Skin of body (tissue), 2 donors: ENCODE data around the gene ERCC8. TPM values are rescaled to one million over a fixed set of nuclear protein-coding genes. Genes with fewer than 3 reads are reported as not detected.
"Not testable (repeated sequence)": the region's sequence is repeated elsewhere in the genome, so short reads cannot be mapped to it uniquely, and the experiment has no call there.

Experiments
- DNase-seq: peaks from one replicate; lab custom pipeline; 2025; lab: John Stamatoyannopoulos, UW
- total RNA-seq: library from RNA; depleted of rRNA; stranded (reverse); fragments of >200 nt; gene quantifications from one replicate; pipeline ENCODE4 v1.2.3, GENCODE V29; 2014

The ERCC8 gene
- total RNA-seq, 1 donor from 2014 or later = 14.7 TPM

DNA sequence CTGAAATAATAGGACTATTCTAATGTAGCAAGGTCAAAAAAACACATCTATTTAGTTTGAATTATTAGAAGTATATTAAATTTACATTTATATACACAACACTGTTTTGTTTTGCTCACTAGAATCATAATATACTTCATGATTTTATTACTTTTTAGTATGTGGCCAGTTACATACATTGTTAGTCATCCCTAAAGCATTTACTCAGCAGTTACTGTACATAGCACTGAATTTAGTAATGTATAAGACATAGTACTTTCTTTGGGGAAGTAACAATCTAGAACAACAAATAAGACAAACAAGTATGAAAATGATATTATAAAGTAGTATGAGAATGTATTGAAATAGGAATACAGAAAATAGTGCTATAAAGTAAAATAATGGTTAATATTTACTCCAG is 28.2 kb downstream of the ERCC8 start:
- no peak for DNase-seq

DNA sequence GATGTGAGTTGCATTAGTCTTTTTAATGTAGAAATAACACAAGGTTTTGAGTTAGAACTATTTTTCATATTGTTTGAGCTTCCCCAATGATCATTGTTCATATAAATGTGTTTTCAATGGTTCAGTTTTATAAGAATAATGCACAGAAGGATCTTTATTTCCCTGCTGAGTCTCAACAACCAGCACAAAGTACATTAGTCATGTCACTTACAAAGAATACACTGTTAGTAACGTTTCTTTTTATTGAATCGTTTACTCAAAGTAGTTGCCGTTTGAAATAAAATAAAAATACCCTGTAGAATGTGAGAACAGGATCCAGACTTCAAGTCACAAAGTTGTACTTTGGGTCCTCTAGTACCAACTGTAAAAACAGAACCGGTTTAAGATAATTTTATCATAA is 41.5 kb downstream of the ERCC8 start:
- no peak for DNase-seq

DNA sequence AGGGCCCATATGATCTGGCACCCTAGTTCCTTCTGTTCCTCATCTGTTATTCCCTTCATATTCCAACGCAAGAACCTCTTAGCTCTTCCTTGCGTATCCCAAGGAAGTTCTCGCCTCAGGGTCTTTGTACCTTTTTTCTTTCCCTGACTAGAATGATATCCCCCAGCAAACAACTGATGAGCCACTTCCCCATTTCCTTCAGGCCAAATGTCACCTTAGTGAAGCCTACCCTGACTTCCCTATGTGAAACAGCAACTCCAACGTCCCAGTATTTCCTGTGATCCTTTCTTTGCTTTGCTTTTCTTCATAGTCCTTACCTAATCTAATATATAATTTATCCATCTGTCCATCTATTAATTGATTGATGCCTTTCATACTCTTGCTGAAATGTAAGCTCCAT is 47.9 kb downstream of the ERCC8 start:
- DNase-seq = no peak

DNA sequence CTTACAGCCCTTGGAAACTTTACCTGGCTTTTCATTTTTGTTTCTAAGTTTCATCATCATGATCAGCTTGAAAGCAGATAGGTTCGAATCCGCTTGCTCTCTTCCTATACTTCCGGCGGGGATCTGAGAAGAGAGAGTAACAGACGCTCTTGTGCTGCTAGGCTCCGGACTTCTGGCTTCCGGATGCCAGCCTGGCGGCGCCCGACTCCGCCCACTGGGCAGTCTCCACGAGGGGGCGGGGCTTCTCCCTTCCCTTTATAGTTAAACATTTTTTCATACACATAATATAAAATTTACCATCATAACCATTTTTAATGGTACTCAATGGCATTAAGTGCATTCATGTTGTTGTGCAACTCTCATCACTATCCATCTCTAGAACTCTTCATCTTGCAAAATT is 51.3 kb downstream of the ERCC8 start:
- DNase-seq = no peak

DNA sequence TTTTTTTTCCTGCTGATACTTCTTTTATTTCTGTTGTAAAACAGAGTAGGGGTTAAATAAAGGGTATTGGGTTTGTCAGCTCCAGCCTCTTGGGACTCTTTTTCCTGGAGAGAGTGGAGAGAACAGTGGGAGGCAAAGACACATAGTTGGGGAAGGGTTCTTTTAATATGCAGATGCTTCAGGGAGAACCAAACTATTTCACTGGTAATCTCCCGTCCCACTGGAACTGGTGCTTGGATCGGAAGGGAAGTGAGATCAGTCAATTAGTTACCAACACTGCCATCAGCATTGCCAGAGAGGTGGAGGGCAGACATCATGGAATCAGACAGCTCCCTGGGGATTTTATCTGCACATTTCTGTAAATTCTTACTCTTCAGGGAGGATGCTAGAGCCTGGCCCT is 53.2 kb downstream of the ERCC8 start:
- no peak for DNase-seq

DNA sequence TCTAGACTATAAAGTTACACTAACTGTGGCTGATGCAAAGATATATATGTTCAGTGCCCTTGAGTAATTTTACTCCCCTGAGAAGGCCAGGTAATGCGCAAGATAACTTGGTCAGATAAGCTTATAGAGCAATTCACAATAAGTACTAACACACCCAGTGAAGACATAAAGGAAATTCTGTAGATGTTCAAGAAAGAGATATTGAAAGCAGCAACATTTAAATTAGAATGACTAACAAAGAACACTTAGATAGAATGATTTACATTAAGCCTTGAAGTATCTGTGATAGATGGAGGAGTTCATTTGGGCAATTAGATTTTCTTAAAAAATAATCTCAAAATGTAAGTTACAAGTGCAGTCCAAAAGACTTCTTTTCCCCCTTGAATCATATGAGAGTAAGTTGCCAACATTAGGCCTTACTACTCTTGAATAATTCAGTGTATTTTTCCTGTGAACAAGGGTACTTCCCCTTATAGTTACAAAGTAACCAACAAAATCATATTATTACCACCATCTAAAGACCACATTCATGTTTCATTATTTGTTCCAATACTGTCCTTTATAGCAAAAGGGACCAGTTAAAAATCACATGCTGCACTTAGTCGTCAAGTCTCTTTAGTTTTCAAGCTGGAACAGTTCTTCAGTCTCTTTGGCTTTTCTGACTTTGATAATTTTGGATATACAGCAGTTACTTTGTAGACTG is 56.4 kb downstream of the ERCC8 start:
- DNase-seq = no peak

DNA sequence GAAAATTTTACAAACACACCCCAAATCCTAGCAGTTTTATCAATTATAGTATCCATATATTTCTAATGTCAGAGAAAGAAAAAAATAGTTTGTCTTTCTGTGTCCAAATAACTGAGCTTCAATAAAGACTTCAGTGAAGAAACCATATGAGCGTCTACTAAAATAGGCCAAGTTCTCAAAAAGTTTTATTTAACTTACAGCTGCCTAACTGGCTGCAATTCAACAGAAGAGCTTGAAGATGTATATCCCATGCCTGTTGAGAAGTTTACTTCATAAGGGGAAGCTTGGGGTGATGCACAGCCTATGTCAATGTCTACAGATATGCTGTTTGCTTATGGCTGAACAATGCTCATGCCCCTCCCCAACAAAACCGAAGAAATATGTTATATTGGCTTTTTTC is 57.1 kb downstream of the ERCC8 start:
- DNase-seq = no peak

DNA sequence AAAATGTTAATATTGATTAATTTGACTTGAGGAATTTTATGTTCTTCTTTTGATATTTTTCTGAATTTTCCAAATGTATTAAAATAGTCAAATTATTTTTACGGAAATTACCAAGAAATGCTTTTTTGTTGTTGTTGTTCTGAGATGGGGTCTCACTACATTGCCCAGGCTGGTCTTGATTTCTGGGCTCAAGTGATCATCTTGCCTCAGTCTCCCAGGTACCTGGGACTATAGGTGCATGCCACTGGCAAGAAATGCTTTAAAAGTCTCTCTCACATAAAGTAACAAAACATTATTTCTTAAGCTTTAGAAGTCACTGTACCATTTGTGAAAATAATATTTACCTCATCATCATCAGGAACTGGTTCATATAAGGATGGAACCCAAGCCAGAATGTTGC is 57.8 kb downstream of the ERCC8 start:
- no peak for DNase-seq

DNA sequence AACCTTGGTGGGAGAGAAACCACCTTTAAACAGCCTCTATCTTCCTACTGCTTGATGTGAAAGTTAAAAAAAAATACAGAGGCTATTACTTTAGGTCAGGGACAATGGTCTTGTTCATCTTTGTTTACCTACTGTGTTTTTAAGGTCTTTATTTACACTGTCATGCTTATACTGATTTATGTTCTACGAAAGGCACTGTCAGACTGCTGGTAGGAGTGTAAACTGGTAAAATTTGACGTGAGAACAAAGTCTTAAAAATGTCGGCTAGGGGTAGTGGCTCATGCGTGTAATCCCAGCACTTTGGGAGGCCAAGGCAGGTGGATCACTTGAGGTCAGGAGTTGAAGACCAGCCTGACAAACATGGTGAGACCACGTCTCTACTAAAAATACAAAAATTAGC is 58.7 kb downstream of the ERCC8 start:
- DNase-seq = no peak

DNA sequence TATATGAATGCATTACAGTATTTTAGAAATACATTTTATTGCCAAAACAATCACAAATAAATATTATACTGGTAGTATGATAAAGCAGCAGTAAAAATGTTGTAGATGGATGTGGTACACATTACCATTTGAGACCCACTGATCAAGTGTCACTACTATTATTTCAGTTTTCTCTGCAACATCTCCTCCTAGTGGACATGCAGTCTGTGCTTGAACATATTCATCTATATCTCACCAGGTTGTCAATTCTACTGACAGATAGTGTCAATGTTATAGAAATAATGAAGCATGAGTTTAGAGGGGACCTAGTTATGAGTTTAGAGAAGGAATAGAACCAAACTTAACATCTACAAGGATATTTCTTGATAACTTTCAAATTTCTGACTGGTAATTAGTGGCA is 61.6 kb downstream of the ERCC8 start:
- DNase-seq = no peak

DNA sequence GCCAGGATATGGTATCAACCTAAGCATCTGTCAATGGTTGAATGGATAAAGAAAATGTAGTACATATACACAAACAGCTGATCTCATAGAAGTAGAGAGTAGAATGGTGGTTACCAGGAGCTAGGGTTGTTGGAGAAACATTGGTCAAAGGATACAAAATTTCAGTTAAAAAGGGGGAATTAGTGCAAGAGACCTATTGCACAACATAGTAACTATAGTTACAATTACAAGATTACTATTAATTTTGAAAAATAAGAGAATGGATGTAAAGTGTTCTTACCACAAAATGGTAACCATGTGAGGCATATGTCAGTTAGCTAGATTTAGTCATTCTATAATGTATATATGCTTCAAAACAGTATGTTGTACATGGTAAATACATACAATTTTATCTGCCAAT is 72.0 kb downstream of the ERCC8 start:
- no peak for DNase-seq

DNA sequence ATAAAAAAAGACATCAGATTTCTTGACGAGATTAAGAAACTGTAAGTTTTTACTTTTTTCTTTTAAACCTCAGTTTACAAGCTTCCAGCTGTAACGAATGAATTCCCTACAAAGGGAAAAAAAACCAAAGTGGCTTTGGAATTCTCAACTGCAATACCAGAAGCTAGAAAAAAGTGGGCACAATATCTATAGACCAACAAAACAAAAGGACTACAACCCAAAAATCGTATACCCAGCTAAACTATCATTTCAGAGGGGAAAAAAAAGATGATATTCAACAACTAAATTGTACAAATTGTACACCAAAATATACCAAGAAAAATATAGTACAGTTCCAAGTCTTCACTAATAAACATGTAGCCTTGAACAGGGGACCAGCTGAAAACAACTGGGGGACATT is 74.0 kb downstream of the ERCC8 start:
- no peak for DNase-seq

DNA sequence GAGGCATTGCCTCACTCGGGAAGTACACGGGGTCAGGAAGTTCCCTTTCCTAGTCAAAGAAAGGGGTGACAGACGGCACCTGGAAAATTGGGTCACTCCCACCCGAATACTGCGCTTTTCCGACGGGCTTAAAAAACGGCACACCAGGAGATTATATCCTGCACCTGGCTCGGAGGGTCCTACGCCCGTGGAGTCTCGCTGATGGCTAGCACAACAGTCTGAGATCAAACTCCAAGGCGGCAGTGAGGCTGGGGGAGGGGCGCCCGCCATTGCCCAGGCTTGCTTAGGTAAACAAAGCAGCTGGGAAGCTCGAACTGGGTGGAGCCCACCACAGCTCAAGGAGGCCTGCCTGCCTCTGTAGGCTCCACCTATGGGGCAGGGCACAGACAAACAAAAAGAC is 84.3 kb downstream of the ERCC8 start:
- DNase-seq = not testable (repeated sequence)

DNA sequence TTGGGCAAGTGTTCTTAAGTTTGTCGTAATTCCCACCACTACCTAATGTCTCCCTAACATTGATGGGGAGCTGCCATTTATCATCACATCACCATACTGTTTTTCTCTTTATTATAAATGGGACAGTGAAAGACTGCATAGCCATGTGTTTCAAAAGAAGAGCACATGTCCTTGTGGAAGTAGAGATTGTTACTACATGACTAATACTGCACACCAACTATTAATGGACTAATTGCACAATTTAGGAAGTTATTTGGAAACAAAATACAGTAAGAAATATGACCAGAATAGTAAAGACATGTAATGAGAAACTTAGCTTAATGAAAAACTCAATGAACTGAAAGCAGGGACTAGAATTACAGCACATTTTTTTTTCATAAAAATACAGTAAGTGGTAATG is 88.8 kb downstream of the ERCC8 start:
- DNase-seq = no peak

DNA sequence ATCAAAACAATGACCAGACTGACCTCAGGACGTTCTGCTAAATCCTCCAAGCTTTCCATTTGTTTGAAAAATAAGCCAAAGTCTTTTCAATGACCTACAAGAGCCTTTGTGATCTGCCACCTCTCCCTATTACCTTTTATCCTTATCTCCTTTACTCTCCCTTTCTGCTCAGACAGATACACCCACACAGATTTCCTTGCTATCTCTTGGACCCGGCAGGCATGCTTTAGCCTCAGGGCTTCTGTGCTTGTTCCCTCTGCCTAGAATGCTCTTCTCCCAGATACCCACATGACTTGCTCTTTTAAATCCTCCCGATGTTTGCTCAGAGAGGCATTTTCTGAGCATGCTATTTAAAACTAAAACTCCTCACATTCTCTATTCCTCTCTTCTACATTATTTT is 91.9 kb downstream of the ERCC8 start:
- no peak for DNase-seq

DNA sequence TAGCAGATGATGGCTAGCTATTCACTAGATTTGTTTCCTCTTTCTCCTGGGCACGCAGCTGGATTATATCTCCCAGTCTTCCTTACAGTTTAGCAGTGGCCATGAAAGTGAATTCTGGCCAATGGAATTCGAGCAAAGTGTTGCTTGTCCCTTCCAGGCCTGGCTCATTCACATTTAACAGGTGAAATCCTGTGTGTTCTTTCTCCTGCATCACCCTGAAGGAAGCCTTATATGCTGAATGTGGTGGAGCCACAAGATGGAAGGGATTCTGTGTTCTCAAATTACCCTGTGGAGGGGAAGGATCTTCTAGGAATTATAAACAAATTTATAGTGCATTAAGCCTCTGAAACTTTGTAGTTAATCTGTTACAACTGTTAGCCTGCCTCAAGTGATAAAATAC is 92.6 kb downstream of the ERCC8 start:
- DNase-seq = no peak

DNA sequence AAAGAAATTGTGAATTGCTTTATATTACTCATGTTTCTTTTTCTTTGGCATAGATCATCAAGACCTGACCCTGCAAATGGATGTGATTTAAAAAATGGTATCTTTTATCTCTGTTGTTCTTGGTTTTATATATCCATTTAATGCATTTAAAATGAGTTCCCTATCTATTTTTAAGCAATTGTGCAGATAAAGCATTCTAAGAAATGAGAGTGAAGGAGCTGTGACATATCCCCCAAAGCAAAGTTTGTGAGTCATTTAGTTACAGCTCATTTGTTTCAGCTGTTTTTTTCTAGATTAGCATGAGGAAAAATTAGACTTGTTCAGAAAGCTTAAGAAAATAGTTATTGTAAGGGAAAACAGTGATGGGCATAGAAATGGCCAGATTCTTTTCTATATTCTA is 93.2 kb downstream of the ERCC8 start:
- DNase-seq = no peak

DNA sequence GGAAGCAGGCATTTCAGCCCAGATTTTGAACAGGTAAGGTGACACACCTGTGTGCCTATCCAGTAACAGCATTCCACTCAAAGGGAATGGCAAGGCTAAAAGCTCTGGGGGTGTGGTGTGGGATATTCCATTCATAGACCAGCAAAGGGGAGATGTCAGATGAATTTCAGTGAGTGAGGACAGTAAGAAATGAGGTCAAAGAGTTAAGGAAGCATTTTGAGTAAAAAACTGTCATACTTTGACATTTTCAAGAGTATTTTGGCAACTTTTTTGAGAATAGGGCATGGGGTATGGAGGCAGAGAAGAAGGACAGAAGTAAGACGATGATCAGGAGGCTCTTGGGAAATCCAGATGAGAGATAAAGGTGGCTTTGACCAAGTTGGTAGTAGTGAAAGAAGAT is 98.6 kb downstream of the ERCC8 start:
- DNase-seq = no peak

DNA sequence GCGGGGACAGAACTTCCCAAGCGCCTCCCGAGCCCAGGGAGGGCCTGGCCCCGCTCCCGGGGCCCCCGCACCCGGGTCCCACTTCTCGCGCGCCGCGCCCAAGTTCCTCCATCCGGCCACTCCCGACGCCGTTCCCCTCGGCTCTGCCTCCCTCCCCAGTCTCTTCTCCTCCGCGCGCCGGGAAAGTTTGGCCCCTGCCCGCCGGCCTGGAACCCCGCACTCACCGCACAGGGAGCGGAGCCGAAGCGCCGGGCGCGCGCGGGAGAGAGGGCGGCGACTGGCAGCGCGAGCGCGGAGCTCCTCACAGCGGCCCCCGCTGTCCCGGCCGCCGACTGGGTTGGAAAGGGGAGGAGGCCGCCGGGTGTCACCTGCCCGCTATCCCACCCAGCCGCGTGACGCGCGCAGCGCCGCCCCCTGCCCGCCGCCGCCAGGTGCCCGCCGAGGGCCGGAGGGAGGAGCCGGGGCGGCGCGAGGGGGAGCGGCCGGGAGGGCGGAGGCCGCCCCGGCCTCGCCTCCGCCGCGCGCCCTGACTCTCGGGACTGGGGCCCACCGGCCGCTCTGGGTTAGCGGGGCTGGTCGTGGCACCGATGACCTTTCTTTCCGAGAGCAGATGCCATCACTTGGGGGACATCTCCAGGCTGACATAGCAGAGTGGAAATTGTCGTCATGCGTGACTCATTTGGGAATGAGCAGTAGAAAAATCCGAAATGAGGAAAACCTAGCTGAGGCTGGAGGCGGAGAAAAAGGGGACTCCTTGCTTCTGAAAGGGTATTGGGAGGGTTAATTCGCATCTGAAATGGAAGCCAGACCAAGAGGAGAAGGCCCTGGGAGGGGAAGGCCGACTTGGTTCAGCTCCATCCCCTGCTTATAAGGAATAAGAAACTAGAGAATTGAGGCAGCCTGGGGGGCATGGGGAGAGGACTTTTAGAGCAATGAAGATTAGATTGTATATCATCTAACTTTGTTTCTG is 100.6 kb downstream of the ERCC8 start, which contains the start of gene ELOVL7:
Gene ELOVL7 (minus strand): TSS at position 334 of the 970 bp plus-strand sequence. CDS start 56,872 bp downstream, outside the sequence.
- DNase-seq = no peak

DNA sequence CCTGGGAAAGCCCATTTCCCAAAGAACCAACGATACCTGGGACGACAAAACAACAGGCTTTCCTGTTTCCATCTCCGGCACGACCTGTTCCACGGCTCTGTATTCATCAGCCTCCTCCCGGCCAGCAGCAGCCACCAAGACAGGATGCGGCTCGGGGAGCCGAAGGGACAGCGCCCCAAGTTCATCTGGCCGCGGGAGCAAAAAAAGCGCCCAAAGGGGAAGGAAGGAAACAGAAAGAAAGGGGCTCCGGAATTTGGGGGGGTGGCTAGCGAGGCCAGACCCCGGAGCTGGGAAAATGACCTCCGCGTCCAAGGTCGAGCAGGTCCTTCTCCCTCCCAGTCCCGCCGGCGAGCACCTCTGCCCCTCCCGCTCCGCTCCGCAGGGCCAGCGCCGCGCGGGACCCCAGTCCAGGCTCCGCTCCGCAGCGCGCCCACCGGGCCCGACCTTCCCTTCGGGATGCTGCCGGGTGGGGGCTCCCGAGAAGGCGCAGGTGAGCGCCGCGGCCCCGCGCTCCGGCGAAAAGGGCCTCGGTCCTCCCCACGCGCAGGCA is 101.4 kb downstream of the ERCC8 start:
- no peak for DNase-seq

DNA sequence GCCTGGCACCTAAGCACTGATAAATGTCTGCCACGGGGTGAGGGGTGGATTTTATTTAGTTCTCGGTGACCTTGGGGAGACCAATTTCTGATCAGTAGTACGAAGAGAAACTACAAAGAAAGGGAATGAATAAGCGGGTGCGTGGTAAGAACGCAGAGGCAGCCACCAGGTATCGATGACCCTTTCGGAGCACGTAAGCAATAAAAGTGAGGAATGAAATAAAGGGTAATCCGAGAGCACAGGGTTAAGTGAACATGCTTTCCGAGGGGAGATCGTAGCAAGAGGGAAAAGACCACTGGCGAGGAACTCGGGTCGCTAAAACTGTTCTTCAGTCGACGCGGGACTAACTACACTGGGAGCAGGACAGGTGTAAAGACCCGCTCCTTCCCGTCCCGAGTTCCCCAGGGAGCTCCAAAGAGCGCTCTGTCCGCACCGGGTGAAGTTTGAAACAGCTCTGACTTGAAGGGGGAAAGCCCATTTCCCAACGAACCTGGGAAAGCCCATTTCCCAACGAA is 101.9 kb downstream of the ERCC8 start:
- no peak for DNase-seq

DNA sequence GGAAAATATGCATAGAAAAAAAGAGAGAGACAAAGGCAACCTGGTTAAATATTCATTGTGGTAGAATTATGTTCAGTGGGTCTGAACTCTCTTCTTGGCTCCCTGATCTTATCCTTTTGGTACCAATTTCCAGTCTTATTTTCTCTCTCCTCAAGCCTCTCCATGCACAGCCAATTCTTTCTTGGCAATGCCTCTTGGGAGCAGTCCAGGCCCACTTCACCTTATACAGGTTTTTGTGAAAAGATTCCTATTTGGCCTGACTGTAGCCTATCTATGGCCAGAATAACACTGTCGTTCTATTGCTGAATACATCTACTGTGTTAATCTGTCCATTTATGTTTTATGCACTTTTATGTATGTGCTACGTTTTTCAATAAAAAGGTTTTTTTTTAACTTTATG is 103.5 kb downstream of the ERCC8 start:
- DNase-seq = no peak
